ENCODE data around the gene VPS50. TPM values are rescaled to one million over a fixed set of nuclear protein-coding genes. Genes with fewer than 3 reads are reported as not detected.
"Not testable (repeated sequence)": the region's sequence is repeated elsewhere in the genome, so short reads cannot be mapped to it uniquely, and the experiment has no call there.

VPS50 gene
- total RNA-seq, 6 donors from 2014 or later = 8.3 to 30.4 (median 21.9) TPM

DNA sequence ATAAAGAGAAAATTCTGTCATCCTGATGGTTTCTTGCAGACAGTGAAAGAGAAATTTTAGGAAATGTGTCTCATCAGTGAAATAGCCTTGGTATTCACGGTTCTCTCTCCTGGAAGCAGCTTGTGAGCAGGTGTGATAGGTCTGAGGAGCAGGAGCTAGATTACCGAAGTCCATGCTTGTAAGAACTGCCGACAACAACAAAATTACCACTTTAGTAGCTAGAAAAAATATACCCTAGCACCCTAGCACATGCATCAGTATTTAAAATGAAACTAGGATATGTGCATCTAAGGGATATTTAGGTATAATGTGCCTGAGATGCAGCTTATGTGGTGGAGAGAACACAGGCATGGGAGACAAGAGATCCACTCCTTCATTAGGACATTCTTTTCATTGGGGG, 82.3 kb downstream of the VPS50 start:
- no peaks in the 10 kb centered on the region for H3K27me3 ChIP-seq
- 94 to 96% methylated on average over 3 of the region's 3 CpGs for WGBS, 2 donors
- H3K36me3 ChIP-seq = peaks cover 2 to 15% (median 7%) of the 10 kb centered on the region in 4 donors
- no peaks in the 10 kb centered on the region for H3K4me1 ChIP-seq
- ATAC-seq (ENCODE audit: low FRiP score in 2 of 2) (no peak), DNase-seq (no peak)
- no peaks in the 10 kb centered on the region for H3K9me3 ChIP-seq
- H3K27ac ChIP-seq = no peak overlapping the region
- TF ChIP-seq POLR2AphosphoS5 (IDR thresholded peaks at IDR 0.05) = no peak
- no peak overlapping the region for H3K4me3 ChIP-seq

DNA sequence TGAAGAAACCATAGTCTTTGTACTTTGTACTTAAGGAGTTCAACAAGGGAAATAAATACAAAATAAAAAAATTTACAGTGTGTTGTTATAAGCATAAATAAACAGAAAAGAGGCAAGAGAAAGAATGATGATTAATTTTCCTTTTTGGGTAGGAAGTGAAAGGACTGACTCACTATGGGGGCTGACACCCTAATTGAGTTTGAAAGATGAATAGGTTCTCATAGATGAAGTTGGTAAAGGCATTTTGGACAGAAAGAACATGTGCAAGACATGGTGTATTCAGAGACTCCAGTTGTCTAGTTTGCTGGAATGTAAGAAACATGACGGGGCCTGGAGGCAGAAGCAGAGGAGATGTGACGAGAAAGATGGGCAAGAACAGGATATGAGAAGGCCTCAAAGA, 83.7 kb downstream of the VPS50 start:
- Histone ChIP-seq H3K9me3 (no peaks in the 10 kb centered on the region), H3K4me1 (no peaks in the 10 kb centered on the region), H3K27me3 (no peaks in the 10 kb centered on the region), H3K36me3 (peaks cover 2 to 20% (median 12%) of the 10 kb centered on the region in 4 donors), H3K4me3 (no peak overlapping the region), H3K27ac (no peak overlapping the region)
- DNase-seq = no peak
- WGBS, 2 donors = 89 to 97% methylated on average over 2 of the region's 2 CpGs
- ATAC-seq (ENCODE audit: low FRiP score in 2 of 2) = no peak
- TF ChIP-seq POLR2AphosphoS5 (IDR thresholded peaks at IDR 0.05) = no peak
- TF ChIP-seq POLR2A (IDR thresholded peaks at IDR 0.05) = no peak
- no peak for TF ChIP-seq EP300 (IDR thresholded peaks at IDR 0.05)
- TF ChIP-seq, protein P1, sequence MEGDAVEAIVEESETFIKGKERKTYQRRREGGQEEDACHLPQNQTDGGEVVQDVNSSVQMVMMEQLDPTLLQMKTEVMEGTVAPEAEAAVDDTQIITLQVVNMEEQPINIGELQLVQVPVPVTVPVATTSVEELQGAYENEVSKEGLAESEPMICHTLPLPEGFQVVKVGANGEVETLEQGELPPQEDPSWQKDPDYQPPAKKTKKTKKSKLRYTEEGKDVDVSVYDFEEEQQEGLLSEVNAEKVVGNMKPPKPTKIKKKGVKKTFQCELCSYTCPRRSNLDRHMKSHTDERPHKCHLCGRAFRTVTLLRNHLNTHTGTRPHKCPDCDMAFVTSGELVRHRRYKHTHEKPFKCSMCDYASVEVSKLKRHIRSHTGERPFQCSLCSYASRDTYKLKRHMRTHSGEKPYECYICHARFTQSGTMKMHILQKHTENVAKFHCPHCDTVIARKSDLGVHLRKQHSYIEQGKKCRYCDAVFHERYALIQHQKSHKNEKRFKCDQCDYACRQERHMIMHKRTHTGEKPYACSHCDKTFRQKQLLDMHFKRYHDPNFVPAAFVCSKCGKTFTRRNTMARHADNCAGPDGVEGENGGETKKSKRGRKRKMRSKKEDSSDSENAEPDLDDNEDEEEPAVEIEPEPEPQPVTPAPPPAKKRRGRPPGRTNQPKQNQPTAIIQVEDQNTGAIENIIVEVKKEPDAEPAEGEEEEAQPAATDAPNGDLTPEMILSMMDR (IDR thresholded peaks at IDR 0.05) = no peak

DNA sequence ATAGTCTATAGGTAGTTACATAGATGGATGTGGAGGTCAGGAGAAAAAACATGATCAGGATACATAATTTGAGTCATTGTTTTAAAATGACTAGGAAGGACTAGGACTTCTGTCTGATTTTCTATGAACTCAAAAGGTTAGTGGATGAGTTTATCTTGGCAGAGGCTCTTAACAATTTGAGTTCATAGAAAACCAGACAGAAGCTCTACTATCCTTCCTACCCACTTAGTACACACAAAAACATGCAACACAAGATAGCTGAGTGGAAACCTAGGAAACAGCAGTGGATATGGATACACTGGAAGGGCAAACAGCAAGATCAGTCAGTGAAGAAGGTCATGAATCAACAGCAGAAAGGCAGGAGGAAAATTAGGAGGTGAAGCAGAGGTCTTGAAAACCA, 84.6 kb downstream of the VPS50 start:
- Histone ChIP-seq H3K4me1 (no peaks in the 10 kb centered on the region), H3K4me3 (no peak overlapping the region), H3K36me3 (peaks cover 2 to 22% (median 13%) of the 10 kb centered on the region in 4 donors), H3K27me3 (no peaks in the 10 kb centered on the region), H3K9me3 (no peaks in the 10 kb centered on the region), H3K27ac (no peak overlapping the region)
- no peak for DNase-seq
- ATAC-seq (ENCODE audit: low FRiP score in 2 of 2) = no peak
- TF ChIP-seq POLR2A (IDR thresholded peaks at IDR 0.05) (no peak), EP300 (IDR thresholded peaks at IDR 0.05) (no peak), POLR2AphosphoS5 (IDR thresholded peaks at IDR 0.05) (no peak)
- TF ChIP-seq, protein P1 (IDR thresholded peaks at IDR 0.05) = no peak

DNA sequence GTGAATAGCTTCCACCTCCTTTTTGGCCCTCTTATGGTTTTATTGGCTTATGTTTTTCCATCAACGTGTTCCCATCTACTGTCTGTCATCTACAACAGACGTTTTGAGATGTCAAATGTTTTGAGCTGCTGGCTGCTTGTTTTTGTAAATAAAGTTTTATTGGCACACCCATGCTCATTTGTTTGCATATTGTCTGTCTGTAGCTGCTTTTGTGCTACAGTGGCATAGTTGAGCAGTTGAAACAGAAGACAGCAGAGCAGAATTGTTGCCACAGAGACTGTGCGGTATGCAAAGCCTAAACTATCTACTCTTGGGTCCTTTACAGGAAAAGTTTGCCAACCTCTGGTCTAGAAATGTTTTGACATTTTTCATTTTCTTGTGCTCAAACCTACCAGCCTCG, 88.7 kb downstream of the VPS50 start:
- DNase-seq (no peak), ATAC-seq (ENCODE audit: low FRiP score in 2 of 2) (no peak)
- Histone ChIP-seq H3K4me1 (no peaks in the 10 kb centered on the region), H3K36me3 (peaks cover 0 to 16% (median 8%) of the 10 kb centered on the region in 4 donors), H3K4me3 (no peak overlapping the region), H3K27me3 (no peaks in the 10 kb centered on the region), H3K9me3 (no peaks in the 10 kb centered on the region), H3K27ac (no peak overlapping the region)
- 88 to 95% methylated on average over 4 of the region's 4 CpGs for WGBS, 2 donors
- TF ChIP-seq POLR2A (IDR thresholded peaks at IDR 0.05) (no peak), EP300 (IDR thresholded peaks at IDR 0.05) (no peak)

DNA sequence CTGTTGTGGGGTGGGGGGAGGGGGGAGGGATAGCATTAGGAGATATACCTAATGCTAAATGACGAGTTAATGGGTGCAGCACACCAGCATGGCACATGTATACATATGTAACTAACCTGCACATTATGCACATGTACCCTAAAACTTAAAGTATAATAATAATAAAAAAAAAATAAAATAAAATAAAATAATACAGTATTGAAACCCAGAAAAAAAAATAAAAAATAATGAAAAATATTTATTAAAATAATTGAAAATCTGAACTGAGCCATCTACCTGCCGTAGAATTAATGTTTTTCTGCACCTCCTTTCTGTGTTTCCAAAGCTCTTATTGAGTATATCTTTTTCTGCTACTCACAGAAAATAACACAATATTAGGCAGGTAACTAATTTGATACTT, 94.1 kb downstream of the VPS50 start:
- not testable (repeated sequence) for H3K4me3 ChIP-seq; H3K36me3 ChIP-seq; H3K9me3 ChIP-seq; H3K4me1 ChIP-seq; DNase-seq; H3K27me3 ChIP-seq; H3K27ac ChIP-seq; ATAC-seq (ENCODE audit: low FRiP score in 2 of 2)
- WGBS, 2 donors = 99 to 100% methylated on average over 1 to 2 of the region's 2 CpGs

DNA sequence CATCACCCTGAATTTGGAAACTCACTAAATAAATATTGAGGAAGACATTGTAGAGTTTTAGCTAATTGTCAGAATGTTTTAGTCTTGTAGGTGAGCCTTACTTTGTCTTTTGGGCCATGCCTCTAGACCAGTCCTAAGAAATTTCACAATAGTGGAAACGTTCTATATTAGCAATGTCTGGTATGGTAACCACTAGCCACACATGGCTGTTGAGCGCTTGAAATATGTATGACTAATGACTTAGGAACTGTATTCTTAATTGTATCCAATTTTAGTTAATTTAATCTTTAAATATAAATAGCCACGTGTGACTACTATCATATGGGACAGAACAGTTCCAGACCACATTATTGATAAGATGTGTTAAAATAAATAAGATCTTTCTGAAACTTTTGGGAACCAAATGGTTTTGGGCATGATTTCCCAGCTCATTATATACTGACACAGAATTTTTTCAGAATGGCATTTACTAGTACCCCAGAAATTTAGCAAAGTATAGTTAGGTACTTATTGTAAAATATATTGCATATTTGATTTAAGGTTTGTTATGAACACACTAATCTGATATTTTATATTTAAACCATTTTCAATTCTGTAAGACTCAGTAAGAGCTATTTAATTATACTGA, 95.0 kb downstream of the VPS50 start:
- no peaks in the 10 kb centered on the region for H3K9me3 ChIP-seq
- 90 to 91% methylated on average over 3 of the region's 3 CpGs for WGBS, 2 donors
- H3K27ac ChIP-seq = no peak overlapping the region
- H3K4me1 ChIP-seq = no peaks in the 10 kb centered on the region
- DNase-seq (no peak), ATAC-seq (ENCODE audit: low FRiP score in 2 of 2) (no peak)
- H3K36me3 ChIP-seq = peaks cover 0 to 7% (median 2%) of the 10 kb centered on the region in 4 donors
- TF ChIP-seq EP300 (IDR thresholded peaks at IDR 0.05) = no peak
- TF ChIP-seq POLR2A (IDR thresholded peaks at IDR 0.05) = no peak
- no peak for TF ChIP-seq POLR2AphosphoS5 (IDR thresholded peaks at IDR 0.05)
- TF ChIP-seq, protein P1 (IDR thresholded peaks at IDR 0.05) = no peak
- no peaks in the 10 kb centered on the region for H3K27me3 ChIP-seq
- H3K4me3 ChIP-seq = no peak overlapping the region
